ENCODE results near the gene MBD6.

Gene MBD6, protein sequence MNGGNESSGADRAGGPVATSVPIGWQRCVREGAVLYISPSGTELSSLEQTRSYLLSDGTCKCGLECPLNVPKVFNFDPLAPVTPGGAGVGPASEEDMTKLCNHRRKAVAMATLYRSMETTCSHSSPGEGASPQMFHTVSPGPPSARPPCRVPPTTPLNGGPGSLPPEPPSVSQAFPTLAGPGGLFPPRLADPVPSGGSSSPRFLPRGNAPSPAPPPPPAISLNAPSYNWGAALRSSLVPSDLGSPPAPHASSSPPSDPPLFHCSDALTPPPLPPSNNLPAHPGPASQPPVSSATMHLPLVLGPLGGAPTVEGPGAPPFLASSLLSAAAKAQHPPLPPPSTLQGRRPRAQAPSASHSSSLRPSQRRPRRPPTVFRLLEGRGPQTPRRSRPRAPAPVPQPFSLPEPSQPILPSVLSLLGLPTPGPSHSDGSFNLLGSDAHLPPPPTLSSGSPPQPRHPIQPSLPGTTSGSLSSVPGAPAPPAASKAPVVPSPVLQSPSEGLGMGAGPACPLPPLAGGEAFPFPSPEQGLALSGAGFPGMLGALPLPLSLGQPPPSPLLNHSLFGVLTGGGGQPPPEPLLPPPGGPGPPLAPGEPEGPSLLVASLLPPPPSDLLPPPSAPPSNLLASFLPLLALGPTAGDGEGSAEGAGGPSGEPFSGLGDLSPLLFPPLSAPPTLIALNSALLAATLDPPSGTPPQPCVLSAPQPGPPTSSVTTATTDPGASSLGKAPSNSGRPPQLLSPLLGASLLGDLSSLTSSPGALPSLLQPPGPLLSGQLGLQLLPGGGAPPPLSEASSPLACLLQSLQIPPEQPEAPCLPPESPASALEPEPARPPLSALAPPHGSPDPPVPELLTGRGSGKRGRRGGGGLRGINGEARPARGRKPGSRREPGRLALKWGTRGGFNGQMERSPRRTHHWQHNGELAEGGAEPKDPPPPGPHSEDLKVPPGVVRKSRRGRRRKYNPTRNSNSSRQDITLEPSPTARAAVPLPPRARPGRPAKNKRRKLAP

GRCh38 chr12:57522011-57522886 is at the start of gene MBD6:
MBD6 (plus strand) TSS chr12:57522824; CDS start chr12:57524304, 1,480 bp downstream.
- DNase-seq: peak; percentile 85

DNA sequence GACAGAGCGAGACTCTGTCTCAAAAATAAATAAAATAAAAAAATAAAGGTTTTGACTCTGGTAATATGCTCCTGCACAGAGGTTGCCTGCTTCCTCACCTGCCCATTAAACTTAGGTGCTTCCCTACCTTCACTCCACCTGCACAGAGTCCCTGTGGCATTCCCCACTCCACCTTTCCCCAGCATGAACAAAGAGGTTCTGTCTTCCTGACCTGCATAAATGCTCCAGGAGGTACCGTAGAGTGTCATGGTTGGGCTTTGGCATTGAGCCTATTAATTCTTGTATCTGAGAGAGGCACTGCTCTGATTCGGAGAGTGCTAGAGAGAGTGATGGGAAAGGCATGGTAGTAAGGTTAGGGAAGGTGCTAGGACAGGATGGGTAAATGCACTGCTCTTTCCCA is 49.2 kb upstream of the MBD6 start:
- DNase-seq: no peak

DNA sequence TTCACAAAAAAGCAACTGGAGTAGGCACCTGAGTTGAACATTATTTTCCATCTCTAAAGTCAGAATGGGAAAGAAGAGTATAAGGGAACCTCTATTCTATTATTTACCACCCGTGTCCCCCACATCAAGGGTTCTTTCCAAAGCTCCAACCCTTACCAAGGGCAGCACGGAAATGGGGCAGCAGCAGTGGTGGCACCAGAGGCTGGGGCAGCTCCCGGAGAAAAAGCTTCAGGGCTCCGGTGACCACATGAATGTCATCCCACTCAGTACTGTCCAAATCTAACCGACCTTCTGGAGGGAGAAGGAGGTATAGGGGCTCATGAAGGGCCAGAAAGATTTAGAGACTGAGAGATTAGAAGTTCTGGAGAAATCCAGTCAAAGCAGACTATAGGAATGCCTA is 48.7 kb upstream of the MBD6 start:
- DNase-seq: no peak

- DNase-seq: no peak
Measured at GRCh38 chr12:57474430-57474829, 48.2 kb upstream of the MBD6 start.

DNA sequence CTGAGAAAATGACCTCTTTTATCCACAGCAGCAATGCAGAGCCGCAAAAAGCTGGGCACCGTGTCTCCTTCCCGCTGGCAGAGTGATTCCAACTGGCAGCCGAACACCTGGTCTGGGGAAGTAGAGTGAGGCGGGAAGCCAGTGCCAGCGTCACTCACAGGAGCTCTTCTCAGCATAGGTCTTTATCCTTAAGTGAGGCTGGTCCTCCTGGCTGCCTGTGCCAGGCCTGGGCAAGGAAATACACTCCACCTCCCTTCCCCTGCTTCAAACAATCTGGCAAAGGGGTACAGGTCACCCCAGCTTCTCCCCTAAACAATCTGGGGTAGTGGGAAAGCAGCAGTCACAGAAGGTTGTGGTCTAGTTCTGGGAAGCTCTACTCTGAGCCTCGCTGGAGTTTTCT is 47.8 kb upstream of the MBD6 start:
- DNase-seq: no peak

DNA sequence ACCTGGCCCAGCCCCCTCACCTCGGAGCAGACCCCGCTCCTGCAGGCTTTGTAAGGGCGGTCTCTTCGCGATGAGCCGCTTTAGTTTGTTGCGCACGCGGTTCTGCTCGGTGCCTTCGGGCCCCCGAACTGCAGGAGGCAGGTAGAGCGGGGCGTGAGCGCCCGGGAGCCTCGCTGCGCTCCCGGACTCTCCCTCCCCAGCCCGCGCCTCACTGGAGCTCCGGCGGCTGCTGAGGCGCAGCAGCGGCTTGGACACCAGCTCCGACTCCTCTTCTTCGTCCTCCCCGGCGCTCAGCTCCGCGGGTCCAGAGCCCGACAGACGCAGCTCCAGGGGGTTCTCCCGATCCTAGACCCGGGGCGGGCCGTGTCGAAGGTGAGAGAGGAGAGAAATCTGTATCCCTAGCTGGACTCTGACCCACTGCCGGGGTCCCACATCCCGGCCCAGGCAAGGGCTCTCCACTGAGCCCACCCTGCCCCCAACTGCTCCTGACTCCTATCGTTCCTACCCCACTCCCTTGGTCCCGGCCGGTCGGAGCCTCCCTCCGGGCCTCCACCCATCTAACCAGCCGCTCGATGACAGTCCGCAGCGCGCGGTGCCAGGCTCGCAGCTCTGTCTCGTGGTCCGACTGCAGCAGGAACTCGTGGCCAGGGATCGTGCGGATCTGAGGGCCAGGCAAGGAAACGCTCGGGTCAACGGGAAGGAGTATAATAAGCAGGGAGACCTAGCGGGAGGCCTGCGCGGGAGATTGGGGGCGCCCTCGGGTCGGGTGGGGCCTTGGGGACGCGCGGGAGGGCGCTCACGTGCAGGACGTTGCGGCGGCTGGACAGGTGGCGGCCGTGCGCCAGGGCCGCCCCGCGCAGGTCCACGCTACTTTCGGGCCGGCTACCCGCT is 47.1 kb upstream of the MBD6 start:
- no peak for DNase-seq

GRCh38 chr12:57476162-57476992 is 46.2 kb upstream of the MBD6 start:
- no peak for DNase-seq

DNA sequence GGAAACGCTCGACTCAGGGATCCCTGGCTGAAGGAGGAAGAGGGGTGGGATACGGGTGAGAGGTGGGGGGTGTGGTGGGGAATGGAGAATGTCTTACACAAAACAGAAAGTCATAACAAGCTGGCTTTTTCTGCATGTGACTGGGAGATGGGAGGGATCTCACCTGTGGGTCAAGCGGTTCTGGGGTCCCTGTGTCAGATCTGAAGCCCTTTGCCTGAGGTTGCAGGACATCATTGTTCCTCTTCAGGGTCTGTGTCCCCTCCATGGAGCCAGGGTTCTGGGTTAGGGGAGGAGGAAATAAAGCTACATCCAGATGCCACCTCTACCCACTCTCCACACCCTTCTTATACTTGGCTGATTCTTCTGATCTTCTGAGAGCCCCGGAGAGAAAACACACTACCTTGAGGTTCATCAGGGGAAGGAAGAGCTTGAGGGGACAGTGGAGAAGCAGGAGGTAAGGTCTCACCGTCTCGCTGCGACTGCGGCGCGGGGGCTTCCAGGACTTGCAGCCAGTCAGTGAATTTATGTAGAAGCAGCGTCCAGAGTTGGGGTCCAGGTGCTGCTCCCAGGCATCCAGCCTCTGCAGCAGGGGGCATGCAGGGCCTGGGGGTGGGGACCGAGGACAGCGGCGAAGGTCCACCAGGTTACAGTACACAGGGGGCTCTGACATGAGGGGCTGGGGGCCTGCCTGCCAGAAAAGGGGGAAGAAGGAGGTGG is 45.5 kb upstream of the MBD6 start:
- DNase-seq: no peak

GRCh38 chr12:57477710-57478681 is 44.6 kb upstream of the MBD6 start:
- DNase-seq: no peak

DNA sequence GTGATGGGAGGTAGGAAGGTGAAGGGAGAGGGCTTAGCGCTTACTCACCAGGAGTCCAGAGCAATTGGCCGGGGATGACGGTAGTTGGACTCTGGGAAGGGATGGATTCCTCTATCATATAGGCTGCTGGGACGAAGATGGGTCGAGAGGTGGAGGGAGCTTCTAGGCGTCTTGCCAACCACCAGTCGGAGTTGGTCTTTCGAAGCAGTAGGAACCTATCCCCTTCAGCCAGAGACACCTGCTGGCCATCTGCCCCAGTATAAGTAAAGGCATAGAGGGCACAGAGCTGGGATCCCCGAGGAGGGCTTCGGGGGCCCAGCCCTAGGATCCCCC is 43.6 kb upstream of the MBD6 start:
- no peak for DNase-seq

GRCh38 chr12:57479376-57480115 is 43.1 kb upstream of the MBD6 start, which contains the start of gene ARHGAP9:
ARHGAP9 (minus strand) TSS chr12:57479866; CDS start chr12:57479406, 460 bp downstream.
- DNase-seq: no peak

GRCh38 chr12:57481671-57482070 is 41.0 kb upstream of the MBD6 start:
- DNase-seq: no peak

DNA sequence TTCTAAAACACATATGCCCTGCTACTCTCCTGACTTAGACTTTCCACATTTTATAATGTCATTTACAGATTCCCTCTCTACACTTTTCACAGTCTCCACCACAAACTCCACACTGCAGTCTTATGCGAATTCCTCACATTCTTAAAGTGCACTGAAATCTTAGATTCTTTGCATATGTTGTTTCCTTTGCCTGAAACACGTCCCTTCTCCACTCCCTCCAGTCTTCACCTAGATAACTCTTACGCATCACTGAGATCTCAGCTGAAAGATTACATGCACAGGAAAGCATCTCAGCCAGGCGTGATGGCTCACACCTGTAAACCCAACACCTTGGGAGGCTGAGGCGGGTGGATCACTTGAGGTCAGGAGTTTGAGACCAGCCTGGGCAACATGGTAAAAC is 39.2 kb upstream of the MBD6 start:
- no peak for DNase-seq

DNA sequence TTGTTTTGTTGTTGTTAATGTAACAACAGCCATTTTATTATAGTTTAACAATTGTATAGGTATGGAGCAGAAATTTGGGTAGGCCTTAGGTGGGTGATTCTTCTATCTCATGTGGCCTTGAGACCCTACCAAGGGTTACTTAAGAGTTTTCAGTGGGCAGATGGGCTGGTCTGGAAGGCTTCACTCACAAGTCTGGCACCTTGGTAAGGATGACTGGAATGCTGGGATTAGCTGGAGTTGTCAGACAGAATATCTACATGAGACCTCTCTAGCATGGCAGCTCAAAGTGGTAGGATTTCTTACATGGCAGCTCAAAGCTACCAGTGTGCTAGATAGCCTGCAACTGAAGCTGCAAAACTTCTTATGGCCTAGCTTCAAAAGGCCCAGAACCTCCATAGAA is 36.9 kb upstream of the MBD6 start:
- no peak for DNase-seq

GRCh38 chr12:57487055-57487596 is 35.5 kb upstream of the MBD6 start:
- DNase-seq: no peak

- peak; percentile 92 for DNase-seq
Measured at GRCh38 chr12:57487597-57488401, 34.8 kb upstream of the MBD6 start, which contains the start of gene MARS1. MARS1 (plus strand) TSS chr12:57488068; CDS start chr12:57488091, 23 bp downstream.
